ENCODE data around the gene CELA3B.

DNA sequence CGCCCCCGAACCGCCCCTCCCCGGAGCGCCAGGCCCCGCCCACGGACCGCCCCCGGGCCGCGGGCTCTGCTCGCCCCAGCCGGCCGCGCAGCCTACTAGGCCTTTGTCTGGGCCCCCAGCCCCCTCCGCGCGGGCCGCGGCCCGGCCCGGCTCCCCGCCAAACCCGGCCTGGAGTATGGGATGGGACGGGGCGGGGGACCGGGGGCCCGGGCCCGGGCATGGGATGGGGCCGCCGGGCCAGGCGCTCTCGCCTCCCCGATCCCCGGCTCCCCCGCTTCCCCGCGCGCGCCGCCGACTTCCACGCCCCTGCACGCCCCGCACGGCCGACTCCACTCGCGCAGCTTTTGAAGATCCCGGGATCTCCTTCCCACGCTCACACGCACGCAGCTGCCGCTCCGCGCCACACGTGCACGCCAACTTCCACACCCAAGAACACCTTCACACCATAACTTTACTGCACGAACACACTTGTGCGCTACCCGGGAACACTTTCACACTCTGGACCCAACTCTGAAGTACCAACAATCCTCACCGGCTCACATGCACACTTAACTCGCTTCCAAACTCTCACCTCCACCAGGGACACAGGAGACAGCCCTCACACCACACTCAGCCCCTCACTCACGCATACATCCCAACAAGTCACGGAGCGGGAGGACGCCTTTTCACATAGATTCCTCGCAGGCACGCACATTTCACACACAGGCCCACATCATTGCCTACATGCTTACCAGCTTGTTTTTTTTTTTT, 39.3 kb upstream of the CELA3B start:
- TF ChIP-seq RXRA (CRISPR knock-in tag; IDR thresholded peaks at IDR 0.05) (0 out of 2 replicates have a peak, but pooled peaks have one; percentile 24), ZIK1 (CRISPR knock-in tag; IDR thresholded peaks at IDR 0.05; ENCODE audit: borderline replicate concordance, low read depth) (no peak), ZNF773 (CRISPR knock-in tag; IDR thresholded peaks at IDR 0.05; ENCODE audit: borderline replicate concordance) (no peak), SIN3A (IDR thresholded peaks at IDR 0.05; ENCODE audit: borderline replicate concordance, low read depth, low read length) (no peak), TRIM24 (CRISPR knock-in tag; IDR thresholded peaks at IDR 0.05) (no peak), XRCC5 (optimal IDR thresholded peaks at IDR 0.05; ENCODE audit: low read length) (no peak), HNRNPH1 (optimal IDR thresholded peaks at IDR 0.05; ENCODE audit: low read depth, low read length) (no peak), ARHGAP35 (CRISPR knock-in tag; IDR thresholded peaks at IDR 0.05; ENCODE audit: borderline replicate concordance) (no peak), ZNF484 (CRISPR knock-in tag; IDR thresholded peaks at IDR 0.05; ENCODE audit: borderline replicate concordance, low read depth) (no peak), HDAC2 (CRISPR knock-in tag; IDR thresholded peaks at IDR 0.05) (no peak)
- TF ChIP-seq, protein P1, sequence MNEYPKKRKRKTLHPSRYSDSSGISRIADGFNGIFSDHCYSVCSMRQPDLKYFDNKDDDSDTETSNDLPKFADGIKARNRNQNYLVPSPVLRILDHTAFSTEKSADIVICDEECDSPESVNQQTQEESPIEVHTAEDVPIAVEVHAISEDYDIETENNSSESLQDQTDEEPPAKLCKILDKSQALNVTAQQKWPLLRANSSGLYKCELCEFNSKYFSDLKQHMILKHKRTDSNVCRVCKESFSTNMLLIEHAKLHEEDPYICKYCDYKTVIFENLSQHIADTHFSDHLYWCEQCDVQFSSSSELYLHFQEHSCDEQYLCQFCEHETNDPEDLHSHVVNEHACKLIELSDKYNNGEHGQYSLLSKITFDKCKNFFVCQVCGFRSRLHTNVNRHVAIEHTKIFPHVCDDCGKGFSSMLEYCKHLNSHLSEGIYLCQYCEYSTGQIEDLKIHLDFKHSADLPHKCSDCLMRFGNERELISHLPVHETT (CRISPR knock-in tag; conservative IDR thresholded peaks at IDR 0.05), result no peak

All from HepG2 (cell line).